GM18499 (cell line): Measurements from ENCODE around the gene CFAP53.
"Not testable (repeated sequence)": the region's sequence is repeated elsewhere in the genome, so short reads cannot be mapped to it uniquely, and the experiment has no call there.

ENCODE experiments used
- ATAC-seq: cut with Tn5 transposase; IDR thresholded peaks from one replicate; pipeline ENCODE4 v1.9.1; 2021; ENCODE audit warnings: moderate number of reproducible peaks; ENCODE audit not compliant: insufficient read depth, unreplicated experiment

The CFAP53 gene

DNA sequence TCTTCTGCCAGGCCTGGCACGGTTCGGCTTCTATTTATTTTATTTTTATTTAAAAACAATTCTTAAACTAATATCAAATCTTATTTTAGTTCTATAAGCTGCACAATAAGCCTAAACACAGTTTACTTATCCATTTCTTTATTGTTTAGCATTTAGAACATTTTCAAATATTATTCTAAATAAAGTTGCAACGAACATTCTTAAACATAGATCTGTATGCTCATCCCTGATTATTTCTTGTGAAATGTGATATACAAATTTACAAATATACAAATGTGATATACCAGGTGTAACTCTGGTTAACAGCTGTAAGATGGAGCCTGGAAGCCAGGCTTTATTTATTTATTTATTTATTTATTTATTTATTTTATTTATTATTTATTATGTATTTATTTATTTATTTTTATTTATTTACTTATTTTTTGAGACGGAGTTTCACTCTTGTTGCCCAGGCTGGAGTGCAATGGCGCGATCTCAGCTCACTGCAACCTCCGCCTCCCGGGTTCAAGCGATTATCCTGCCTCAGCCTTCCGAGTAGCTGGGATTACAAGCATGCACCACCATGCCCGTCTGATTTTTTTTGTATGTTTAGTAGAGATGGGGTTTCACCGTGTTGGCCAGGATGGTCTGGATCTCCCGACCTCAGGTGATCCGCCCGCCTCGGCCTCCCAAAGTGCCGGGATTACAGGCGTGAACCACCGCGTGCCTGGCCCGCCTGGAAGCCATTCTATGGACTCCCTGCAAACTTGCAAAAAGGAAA lies 22.2 kb upstream of the CFAP53 start:
- not testable (repeated sequence) for ATAC-seq

DNA sequence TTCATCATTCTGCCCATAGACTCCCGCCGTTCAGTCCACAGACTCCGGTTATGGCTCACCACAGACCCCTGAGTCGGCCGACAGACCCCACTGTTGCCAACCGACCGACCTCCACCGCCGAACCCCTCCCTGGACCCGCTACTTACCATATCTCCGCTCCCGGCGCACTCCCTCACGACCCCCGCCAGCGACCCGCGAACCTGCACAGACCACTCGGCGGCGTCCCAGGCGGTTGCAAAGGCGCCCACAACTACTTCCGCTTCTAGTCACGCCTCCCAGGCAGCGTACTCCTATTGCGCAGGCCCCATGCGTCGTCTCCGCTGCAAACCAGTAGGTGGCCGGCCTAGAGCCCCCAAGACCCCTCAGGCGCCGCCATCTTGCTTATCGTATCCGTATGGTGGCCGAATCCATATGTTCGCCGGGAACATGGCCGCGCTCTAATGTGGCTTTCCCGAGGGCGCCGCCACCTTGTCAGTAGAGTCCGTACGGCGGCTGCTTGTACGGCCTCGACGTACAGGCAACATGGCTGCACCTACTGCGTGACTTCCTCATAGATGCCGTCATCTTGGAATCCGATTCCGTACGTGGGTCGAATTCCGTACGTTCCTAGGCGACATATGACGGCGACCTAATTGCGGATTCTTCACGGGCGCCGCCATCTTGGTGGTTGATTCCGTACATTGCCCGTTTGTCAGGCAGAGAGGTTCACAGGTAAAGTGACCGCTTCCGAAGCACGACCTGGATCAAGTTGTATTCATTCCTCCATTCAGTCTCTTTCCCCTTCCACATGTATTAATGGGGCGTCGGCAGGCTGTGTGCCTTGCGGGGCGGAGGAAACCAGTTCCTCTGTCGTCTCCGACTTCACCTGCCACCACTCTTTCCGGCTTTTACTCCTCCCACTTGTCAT lies 21.4 kb upstream of the CFAP53 start, which contains the start of gene CXXC1:
CXXC1 (minus strand) TSS at position 252 of the 907 bp plus-strand sequence; CDS start at position 149, 103 bp downstream.
- peak; percentile 89 for ATAC-seq

DNA sequence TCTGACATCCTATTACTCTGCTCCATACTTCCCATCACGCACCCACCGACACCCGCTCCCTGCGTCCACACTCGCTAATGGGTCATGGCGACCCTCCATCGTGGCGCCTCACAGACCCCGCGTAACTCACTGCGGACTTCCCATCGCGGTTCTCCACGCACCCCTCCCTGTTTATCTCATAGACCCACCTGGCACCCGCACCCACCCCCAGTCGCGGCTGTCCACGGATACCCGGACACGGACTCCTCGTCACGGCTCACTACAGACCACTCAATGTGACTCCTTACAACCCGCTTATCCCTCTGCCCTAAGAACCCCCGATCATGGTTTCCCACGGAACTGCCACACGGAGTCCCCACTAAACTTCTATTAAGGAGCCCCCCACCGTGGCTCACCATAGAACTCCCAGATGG lies 20.7 kb upstream of the CFAP53 start:
- no peak for ATAC-seq

GRCh38 chr18:50286391-50287027 lies 20.2 kb upstream of the CFAP53 start:
- ATAC-seq, result no peak

DNA sequence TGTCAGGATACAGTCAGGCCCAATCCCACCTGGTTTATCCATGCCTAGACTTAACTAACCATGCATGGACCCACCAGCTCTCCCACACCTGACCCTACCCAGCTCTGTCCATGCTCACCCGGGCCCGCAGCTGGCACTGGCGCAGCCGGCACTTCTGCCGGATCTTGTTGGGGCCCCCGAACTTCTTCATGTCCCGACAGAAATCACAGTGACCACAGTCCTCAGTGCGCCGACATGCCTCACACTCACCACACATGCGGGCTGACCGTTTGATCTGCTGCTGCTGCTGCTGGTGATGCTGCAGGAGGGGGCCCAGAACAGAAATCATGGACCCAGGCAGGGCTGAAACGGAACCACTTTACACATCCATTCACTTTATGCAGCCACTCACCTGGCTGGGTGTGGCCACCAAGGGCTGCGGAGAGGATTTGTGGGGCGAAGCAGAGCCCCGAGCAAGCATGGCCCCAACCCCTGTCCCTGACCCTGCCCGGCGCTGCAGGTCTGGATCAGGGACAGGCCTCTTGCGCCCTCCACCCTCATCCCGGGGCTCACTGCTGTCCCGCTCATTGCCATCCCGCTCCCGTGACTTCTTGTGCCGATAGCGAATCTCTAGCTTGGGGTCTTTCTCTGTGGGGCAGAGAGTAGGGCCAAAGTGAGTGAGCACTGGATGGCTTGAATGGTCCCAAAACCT lies 19.5 kb upstream of the CFAP53 start:
- no peak for ATAC-seq

DNA sequence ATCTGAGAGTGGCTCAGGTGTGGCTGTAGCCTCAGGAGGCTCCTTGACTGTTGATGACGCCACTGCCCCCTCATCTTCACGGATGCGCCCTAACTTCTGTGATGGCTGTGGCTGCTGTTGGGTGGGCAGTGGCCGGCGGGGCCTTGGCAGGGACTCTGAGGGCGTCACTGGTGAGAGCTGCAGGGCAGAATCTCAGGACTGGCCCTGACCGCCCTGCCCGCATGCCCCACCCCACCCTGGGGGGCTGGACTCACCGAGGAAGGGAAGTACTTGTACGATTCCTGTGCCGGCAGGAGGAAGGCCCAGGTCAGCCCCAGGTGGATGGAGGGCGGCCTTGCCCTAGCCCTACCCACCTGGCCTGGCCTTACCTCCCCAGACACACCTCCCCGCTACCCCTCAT lies 18.8 kb upstream of the CFAP53 start:
- no peak for ATAC-seq

GRCh38 chr18:50284255-50284885 lies 18.1 kb upstream of the CFAP53 start:
- ATAC-seq, result no peak

GRCh38 chr18:50283469-50284209 lies 17.3 kb upstream of the CFAP53 start:
- no peak for ATAC-seq

- ATAC-seq, result no peak
Measured at GRCh38 chr18:50282521-50283335, 16.4 kb upstream of the CFAP53 start.

GRCh38 chr18:50281972-50282520 lies 15.8 kb upstream of the CFAP53 start:
- no peak for ATAC-seq

GRCh38 chr18:50281295-50281971 lies 15.1 kb upstream of the CFAP53 start, which contains the start of gene MBD1:
MBD1 (minus strand) TSS chr18:50281523; CDS start chr18:50279992, 1,531 bp downstream.
- ATAC-seq, result peak; percentile 86

GRCh38 chr18:50280707-50281294 lies 14.5 kb upstream of the CFAP53 start:
- ATAC-seq, result no peak

GRCh38 chr18:50279752-50280151 lies 13.5 kb upstream of the CFAP53 start:
- no peak for ATAC-seq

GRCh38 chr18:50277942-50278341 lies 11.6 kb upstream of the CFAP53 start:
- ATAC-seq, result no peak

GRCh38 chr18:50276452-50276851 lies 10.2 kb upstream of the CFAP53 start:
- ATAC-seq, result no peak

- no peak for ATAC-seq
Measured at GRCh38 chr18:50275503-50276036, 9.3 kb upstream of the CFAP53 start.

- ATAC-seq, result no peak
Measured at GRCh38 chr18:50274941-50275340, 8.6 kb upstream of the CFAP53 start.
